ENCODE data around the gene CENPF.

The CENPF gene

GRCh38 chr1:214657299-214657698, 54.3 kb downstream of the CENPF start:
- no peak for DNase-seq (ENCODE audit: extremely low spot score)
- TF ChIP-seq ARNT (IDR thresholded peaks at IDR 0.05) = no peak
- TF ChIP-seq ZNF384 (IDR thresholded peaks at IDR 0.05) = no peak
- TF ChIP-seq SUZ12 (IDR thresholded peaks at IDR 0.05) = no peak
- TF ChIP-seq L3MBTL2 (conservative IDR thresholded peaks at IDR 0.05) = no peak
- TF ChIP-seq NFRKB (IDR thresholded peaks at IDR 0.05) = no peak
- no peak for TF ChIP-seq BHLHE40 (IDR thresholded peaks at IDR 0.05; ENCODE audit: borderline replicate concordance)
- TF ChIP-seq PKNOX1 (IDR thresholded peaks at IDR 0.05) = no peak
- TF ChIP-seq SP1 (IDR thresholded peaks at IDR 0.05) = no peak
- TF ChIP-seq FOXM1 (IDR thresholded peaks at IDR 0.05; ENCODE audit: borderline replicate concordance) = no peak
- no peak for TF ChIP-seq FOXA1 (IDR thresholded peaks at IDR 0.05)
- no peak for TF ChIP-seq HDGF (IDR thresholded peaks at IDR 0.05; ENCODE audit: borderline replicate concordance)
- TF ChIP-seq ELF4 (IDR thresholded peaks at IDR 0.05) = no peak
- TF ChIP-seq CTBP1 (IDR thresholded peaks at IDR 0.05; ENCODE audit: borderline replicate concordance) = no peak
- TF ChIP-seq TARDBP (IDR thresholded peaks at IDR 0.05) = no peak
- no peak for TF ChIP-seq LEF1 (IDR thresholded peaks at IDR 0.05; ENCODE audit: borderline replicate concordance)
- TF ChIP-seq FOXK2 (IDR thresholded peaks at IDR 0.05) = no peak
- ChIA-PET POLR2A (no interaction called here), CTCF (no interaction called here)

- TF ChIP-seq FOXM1 (IDR thresholded peaks at IDR 0.05; ENCODE audit: borderline replicate concordance) = no peak
- TF ChIP-seq SP1 (IDR thresholded peaks at IDR 0.05) = no peak
- TF ChIP-seq L3MBTL2 (conservative IDR thresholded peaks at IDR 0.05) = no peak
- TF ChIP-seq FOXA1 (IDR thresholded peaks at IDR 0.05) = no peak
- no peak for TF ChIP-seq ELF4 (IDR thresholded peaks at IDR 0.05)
- TF ChIP-seq BHLHE40 (IDR thresholded peaks at IDR 0.05; ENCODE audit: borderline replicate concordance) = no peak
- no peak for TF ChIP-seq HDGF (IDR thresholded peaks at IDR 0.05; ENCODE audit: borderline replicate concordance)
- TF ChIP-seq TARDBP (IDR thresholded peaks at IDR 0.05) = no peak
- TF ChIP-seq LEF1 (IDR thresholded peaks at IDR 0.05; ENCODE audit: borderline replicate concordance) = no peak
- TF ChIP-seq PKNOX1 (IDR thresholded peaks at IDR 0.05) = no peak
- no peak for TF ChIP-seq NFRKB (IDR thresholded peaks at IDR 0.05)
- no peak for TF ChIP-seq CTBP1 (IDR thresholded peaks at IDR 0.05; ENCODE audit: borderline replicate concordance)
- TF ChIP-seq ZNF384 (IDR thresholded peaks at IDR 0.05) = no peak
- no peak for TF ChIP-seq SUZ12 (IDR thresholded peaks at IDR 0.05)
- no peak for TF ChIP-seq ARNT (IDR thresholded peaks at IDR 0.05)
- TF ChIP-seq FOXK2 (IDR thresholded peaks at IDR 0.05) = no peak
- no peak for DNase-seq (ENCODE audit: extremely low spot score)
- CTCF ChIA-PET = no interaction called here
- POLR2A ChIA-PET = no interaction called here
Observed at GRCh38 chr1:214658175-214658574, 55.2 kb downstream of the CENPF start.

GRCh38 chr1:214658785-214659184, 55.8 kb downstream of the CENPF start:
- TF ChIP-seq SUZ12 (IDR thresholded peaks at IDR 0.05) (no peak), L3MBTL2 (conservative IDR thresholded peaks at IDR 0.05) (no peak), LEF1 (IDR thresholded peaks at IDR 0.05; ENCODE audit: borderline replicate concordance) (no peak), TARDBP (IDR thresholded peaks at IDR 0.05) (no peak), ARNT (IDR thresholded peaks at IDR 0.05) (no peak), FOXA1 (IDR thresholded peaks at IDR 0.05) (no peak), NFRKB (IDR thresholded peaks at IDR 0.05) (no peak), ELF4 (IDR thresholded peaks at IDR 0.05) (no peak), SP1 (IDR thresholded peaks at IDR 0.05) (no peak), FOXM1 (IDR thresholded peaks at IDR 0.05; ENCODE audit: borderline replicate concordance) (no peak), FOXK2 (IDR thresholded peaks at IDR 0.05) (no peak), ZNF384 (IDR thresholded peaks at IDR 0.05) (no peak)
- POLR2A ChIA-PET = no interaction called here
- CTCF ChIA-PET = no interaction called here
- peak; percentile 15 for DNase-seq (ENCODE audit: extremely low spot score)

GRCh38 chr1:214660190-214660589, 57.2 kb downstream of the CENPF start:
- CTCF ChIA-PET = interaction anchor here (0.7 to 1.3 kb wide), 3 partner anchors 8 to 330 kb away, joined by 3 to 4 read pairs (median 3); no protein-coding TSS in a partner anchor
- POLR2A ChIA-PET = no interaction called here
- TF ChIP-seq NFRKB (IDR thresholded peaks at IDR 0.05) (no peak), LEF1 (IDR thresholded peaks at IDR 0.05; ENCODE audit: borderline replicate concordance) (no peak), PKNOX1 (IDR thresholded peaks at IDR 0.05) (no peak), ZNF384 (IDR thresholded peaks at IDR 0.05) (no peak), SP1 (IDR thresholded peaks at IDR 0.05) (no peak), ELF4 (IDR thresholded peaks at IDR 0.05) (no peak), SUZ12 (IDR thresholded peaks at IDR 0.05) (no peak), FOXA1 (IDR thresholded peaks at IDR 0.05) (no peak)
- no peak for DNase-seq (ENCODE audit: extremely low spot score)

GRCh38 chr1:214660900-214661299, 57.9 kb downstream of the CENPF start:
- ChIA-PET CTCF (interaction anchor here (0.7 to 1.3 kb wide), 2 partner anchors 9 to 331 kb away, joined by 3 to 4 read pairs; no protein-coding TSS in a partner anchor), POLR2A (no interaction called here)
- DNase-seq (ENCODE audit: extremely low spot score) = peak; percentile 33
- TF ChIP-seq FOXK2 (IDR thresholded peaks at IDR 0.05) (no peak), ELF4 (IDR thresholded peaks at IDR 0.05) (no peak), SP1 (IDR thresholded peaks at IDR 0.05) (no peak), CTBP1 (IDR thresholded peaks at IDR 0.05; ENCODE audit: borderline replicate concordance) (no peak), L3MBTL2 (conservative IDR thresholded peaks at IDR 0.05) (no peak), NFRKB (IDR thresholded peaks at IDR 0.05) (no peak), ARNT (IDR thresholded peaks at IDR 0.05) (no peak), LEF1 (IDR thresholded peaks at IDR 0.05; ENCODE audit: borderline replicate concordance) (no peak), PKNOX1 (IDR thresholded peaks at IDR 0.05) (no peak), HDGF (IDR thresholded peaks at IDR 0.05; ENCODE audit: borderline replicate concordance) (no peak), ZNF384 (IDR thresholded peaks at IDR 0.05) (no peak), FOXA1 (IDR thresholded peaks at IDR 0.05) (no peak), FOXM1 (IDR thresholded peaks at IDR 0.05; ENCODE audit: borderline replicate concordance) (no peak), TARDBP (IDR thresholded peaks at IDR 0.05) (no peak), BHLHE40 (IDR thresholded peaks at IDR 0.05; ENCODE audit: borderline replicate concordance) (no peak)
